K562 (cell line): ENCODE measurements around the gene DYNLL1. TPM values are rescaled to one million over a fixed set of nuclear protein-coding genes. Genes with fewer than 3 reads are reported as not detected.

Experiments used
- AFF4 ChIP-seq: sonication (generic); formaldehyde crosslinking; IDR thresholded peaks from 2 replicates; pipeline ENCODE4 v1.8.0; 2023; ENCODE audit warnings: mild to moderate bottlenecking, missing genetic modification reagents
- ARID2 ChIP-seq: fragments of 450-650 bp; IDR thresholded peaks from 2 replicates; pipeline ENCODE4 v1.6.1; 2017; ENCODE audit warnings: antibody characterized with exemption, mild to moderate bottlenecking
- BCOR ChIP-seq: fragments of 450-650 bp; IDR thresholded peaks from 2 replicates; pipeline ENCODE4 v1.6.1; 2016
- CAMTA2 ChIP-seq: fragments of 250-450 bp; sonication (Bioruptor Pico); conservative IDR thresholded peaks from 2 replicates; pipeline ENCODE4 v1.5.1; 2022
- DACH1 ChIP-seq: fragments of 450-650 bp; IDR thresholded peaks from 2 replicates; pipeline ENCODE4 v1.6.1; 2018; ENCODE audit not compliant: partially characterized antibody
- FOXO4 ChIP-seq: fragments of 450-650 bp; formaldehyde crosslinking; IDR thresholded peaks from 2 replicates; pipeline ENCODE4 v1.4.0; 2020; ENCODE audit warnings: mild to moderate bottlenecking, moderate library complexity
- KDM1A ChIP-seq, 2 experiments: fragments of 450-650 bp; IDR thresholded peaks; 2 replicates each; pipeline ENCODE4 v1.6.1; 2016; ENCODE audit warnings: mild to moderate bottlenecking in 2 of 2
- MED1 ChIP-seq: sonication (generic); formaldehyde crosslinking; IDR thresholded peaks from 2 replicates; pipeline ENCODE4 v1.8.1; 2023; ENCODE audit warnings: missing genetic modification reagents, borderline replicate concordance
- MLX ChIP-seq, 2 experiments: fragments of 450-650 bp in 1 of 2; sonication (generic) in 1 of 2; formaldehyde crosslinking; conservative IDR thresholded peaks; 2 replicates each; pipeline versions ENCODE4 v1.4.0 to v1.8.1; 2020 to 2022; ENCODE audit warnings: mild to moderate bottlenecking in 1 of 2, missing genetic modification reagents in 1 of 2
- RFX5 ChIP-seq: IDR thresholded peaks from 2 replicates; pipeline ENCODE4 v1.6.1; 2011; ENCODE audit warnings: low read depth, mild to moderate bottlenecking, improper control_type of control experiment, low read length
- TAF15 ChIP-seq: fragments of 200-400 bp; formaldehyde crosslinking; IDR thresholded peaks from 2 replicates; pipeline ENCODE4 v1.6.1; 2017; ENCODE audit warnings: mild to moderate bottlenecking, low read depth, low read length, moderate library complexity
- TBL1XR1 ChIP-seq, 2 experiments: IDR thresholded peaks; 2 replicates each; pipeline ENCODE4 v1.6.1; 2012; ENCODE audit warnings: improper control_type of control experiment in 2 of 2, low read length in 2 of 2, mild to moderate bottlenecking in 1 of 2
- polyA plus RNA-seq, 8 experiments: library from polyadenylated mRNA; depleted of rRNA in 4 of 8; stranded (reverse) in 5 of 8; unstranded in 3 of 8; fragments of >200 nt; fragmentation: Nextera tagmentation in 2 of 8; fragmentation: Illumina TruSeq in 1 of 8; extraction: Ambion mirVana in 2 of 8; extraction: Trizol in 1 of 8; gene quantifications; 2 replicates each; pipeline versions ENCODE4 v1.2.1 to v1.2.3, GENCODE V29; 2011 to 2014; ENCODE audit warnings: inconsistent platforms in 1 of 8, missing spikeins in 1 of 8
- total RNA-seq, 7 experiments: library from RNA; depleted of rRNA in 6 of 7; stranded (reverse); fragments of >200 nt in 6 of 7; fragmentation: Illumina TruSeq in 2 of 7; extraction: Trizol in 2 of 7; gene quantifications; 2 replicates each; pipeline versions ENCODE4 v1.2.1 to v1.2.3, GENCODE V29; 2011 to 2021; ENCODE audit warnings: low replicate concordance in 1 of 7
- TF ChIP-seq, protein P1 (sequence below): fragments of 250-450 bp; sonication (Bioruptor Pico); IDR thresholded peaks from 2 replicates; pipeline ENCODE4 v1.4.0; 2020; ENCODE audit warnings: mild to moderate bottlenecking
- TF ChIP-seq, protein P2 (sequence below): fragments of 250-450 bp; sonication (Bioruptor Pico); IDR thresholded peaks from 2 replicates; pipeline ENCODE4 v1.8.0; 2022; ENCODE audit warnings: moderate library complexity, mild to moderate bottlenecking, inconsistent platforms
- TF ChIP-seq, protein P3 (sequence below), 2 experiments: fragments of 200-800 bp in 1 of 2; sonication (Bioruptor generic) in 1 of 2; sonication (generic) in 1 of 2; formaldehyde crosslinking in 1 of 2; IDR thresholded peaks in 1 of 2; conservative IDR thresholded peaks in 1 of 2; 2 replicates each; pipeline versions ENCODE4 v1.5.0 to v1.6.1; 2016 to 2020; ENCODE audit warnings: missing compliant biosample characterization in 1 of 2, missing genetic modification characterization in 1 of 2, missing genetic modification reagents in 1 of 2

Gene DYNLL1
- total and polyA plus RNA-seq, 9 of the 15 experiments (the other 6 are each of a cell fraction or from before 2014, with no cell fraction given) = 303 to 1,112 (median 468) TPM

DNA sequence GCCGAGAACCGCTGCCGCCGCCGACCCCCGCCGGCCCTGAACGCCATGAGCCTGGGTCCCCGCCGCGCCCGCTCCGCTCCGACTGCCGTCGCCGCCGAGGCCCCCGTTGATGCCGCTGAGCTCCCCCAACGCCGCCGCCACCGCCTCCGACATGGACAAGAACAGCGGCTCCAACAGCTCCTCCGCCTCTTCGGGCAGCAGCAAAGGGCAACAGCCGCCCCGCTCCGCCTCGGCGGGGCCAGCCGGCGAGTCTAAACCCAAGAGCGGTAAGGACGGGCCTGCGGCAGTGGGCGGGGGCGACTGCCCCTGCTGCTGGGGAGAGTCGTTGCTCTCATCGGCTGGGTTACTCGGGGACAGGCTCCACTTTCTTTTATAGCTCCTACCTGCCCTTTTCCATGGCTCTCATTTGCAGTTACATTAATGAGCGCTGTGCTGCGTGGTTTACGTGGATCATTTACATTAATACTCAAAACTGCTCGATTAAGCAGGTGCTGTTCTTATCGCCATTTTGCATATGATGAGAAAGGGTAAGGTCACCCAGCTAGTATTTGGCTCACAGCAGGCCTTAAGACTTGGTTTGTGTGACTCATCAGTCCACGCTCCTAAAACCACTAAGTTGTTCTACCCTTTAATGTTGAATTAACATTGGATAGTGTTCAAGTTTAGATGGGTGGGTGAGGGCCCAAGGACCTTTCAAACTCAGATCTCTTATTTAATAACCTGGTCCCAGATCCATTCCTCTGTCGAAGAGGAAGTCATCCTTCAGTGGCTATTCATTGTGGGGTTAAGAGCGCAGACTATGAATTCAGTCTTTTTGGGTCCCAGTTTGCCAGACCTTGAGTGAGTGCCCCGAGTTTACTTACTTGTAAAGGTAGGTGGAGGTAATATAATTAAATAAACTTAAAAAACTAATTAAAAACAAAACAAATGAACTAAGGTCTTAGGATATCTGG, 39.1 kb downstream of the DYNLL1 start (continued):
- TF ChIP-seq AFF4 (CRISPR knock-in tag) (peak; percentile 81), ARID2 (no peak), TAF15 (no peak), MED1 (CRISPR knock-in tag) (no peak), TBL1XR1 (IDR thresholded peaks at IDR 0.05; ENCODE audit: low read length in 2 of 2) (no peak; a peak in 1 of 4 replicates), BCOR (no peak), CAMTA2 (no peak), DACH1 (peak; percentile 66), KDM1A (IDR thresholded peaks at IDR 0.05) (peak; percentile 81 to 86; a peak in 3 of 4 replicates), FOXO4 (no peak), MLX (CRISPR knock-in tag; conservative IDR thresholded peaks at IDR 0.05) (no peak), RFX5 (no peak)
- TF ChIP-seq, protein P1, sequence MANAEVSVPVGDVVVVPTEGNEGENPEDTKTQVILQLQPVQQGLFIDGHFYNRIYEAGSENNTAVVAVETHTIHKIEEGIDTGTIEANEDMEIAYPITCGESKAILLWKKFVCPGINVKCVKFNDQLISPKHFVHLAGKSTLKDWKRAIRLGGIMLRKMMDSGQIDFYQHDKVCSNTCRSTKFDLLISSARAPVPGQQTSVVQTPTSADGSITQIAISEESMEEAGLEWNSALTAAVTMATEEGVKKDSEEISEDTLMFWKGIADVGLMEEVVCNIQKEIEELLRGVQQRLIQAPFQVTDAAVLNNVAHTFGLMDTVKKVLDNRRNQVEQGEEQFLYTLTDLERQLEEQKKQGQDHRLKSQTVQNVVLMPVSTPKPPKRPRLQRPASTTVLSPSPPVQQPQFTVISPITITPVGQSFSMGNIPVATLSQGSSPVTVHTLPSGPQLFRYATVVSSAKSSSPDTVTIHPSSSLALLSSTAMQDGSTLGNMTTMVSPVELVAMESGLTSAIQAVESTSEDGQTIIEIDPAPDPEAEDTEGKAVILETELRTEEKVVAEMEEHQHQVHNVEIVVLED (CRISPR knock-in tag) = no peak
- TF ChIP-seq, protein P2, sequence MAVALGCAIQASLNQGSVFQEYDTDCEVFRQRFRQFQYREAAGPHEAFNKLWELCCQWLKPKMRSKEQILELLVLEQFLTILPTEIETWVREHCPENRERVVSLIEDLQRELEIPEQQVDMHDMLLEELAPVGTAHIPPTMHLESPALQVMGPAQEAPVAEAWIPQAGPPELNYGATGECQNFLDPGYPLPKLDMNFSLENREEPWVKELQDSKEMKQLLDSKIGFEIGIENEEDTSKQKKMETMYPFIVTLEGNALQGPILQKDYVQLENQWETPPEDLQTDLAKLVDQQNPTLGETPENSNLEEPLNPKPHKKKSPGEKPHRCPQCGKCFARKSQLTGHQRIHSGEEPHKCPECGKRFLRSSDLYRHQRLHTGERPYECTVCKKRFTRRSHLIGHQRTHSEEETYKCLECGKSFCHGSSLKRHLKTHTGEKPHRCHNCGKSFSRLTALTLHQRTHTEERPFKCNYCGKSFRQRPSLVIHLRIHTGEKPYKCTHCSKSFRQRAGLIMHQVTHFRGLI = no peak
- TF ChIP-seq, protein P3, sequence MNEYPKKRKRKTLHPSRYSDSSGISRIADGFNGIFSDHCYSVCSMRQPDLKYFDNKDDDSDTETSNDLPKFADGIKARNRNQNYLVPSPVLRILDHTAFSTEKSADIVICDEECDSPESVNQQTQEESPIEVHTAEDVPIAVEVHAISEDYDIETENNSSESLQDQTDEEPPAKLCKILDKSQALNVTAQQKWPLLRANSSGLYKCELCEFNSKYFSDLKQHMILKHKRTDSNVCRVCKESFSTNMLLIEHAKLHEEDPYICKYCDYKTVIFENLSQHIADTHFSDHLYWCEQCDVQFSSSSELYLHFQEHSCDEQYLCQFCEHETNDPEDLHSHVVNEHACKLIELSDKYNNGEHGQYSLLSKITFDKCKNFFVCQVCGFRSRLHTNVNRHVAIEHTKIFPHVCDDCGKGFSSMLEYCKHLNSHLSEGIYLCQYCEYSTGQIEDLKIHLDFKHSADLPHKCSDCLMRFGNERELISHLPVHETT (CRISPR knock-in tag; conservative IDR thresholded peaks at IDR 0.05 in 1 of 2, IDR thresholded peaks at IDR 0.05 in 1 of 2) = no peak
